Inflammatory macrophage treated with lipopolysaccharide for 1 hour (primary cell): ENCODE data around the gene TMEM218.
A peak's percentile ranks its signal among the peaks of the same experiment; 100 is the strongest.

ENCODE experiments used
- DNase-seq, 2 donors: peaks; one replicate each; pipeline ENCODE4 v3.0.0-alpha.2; 2020 to 2022

The TMEM218 gene

DNA sequence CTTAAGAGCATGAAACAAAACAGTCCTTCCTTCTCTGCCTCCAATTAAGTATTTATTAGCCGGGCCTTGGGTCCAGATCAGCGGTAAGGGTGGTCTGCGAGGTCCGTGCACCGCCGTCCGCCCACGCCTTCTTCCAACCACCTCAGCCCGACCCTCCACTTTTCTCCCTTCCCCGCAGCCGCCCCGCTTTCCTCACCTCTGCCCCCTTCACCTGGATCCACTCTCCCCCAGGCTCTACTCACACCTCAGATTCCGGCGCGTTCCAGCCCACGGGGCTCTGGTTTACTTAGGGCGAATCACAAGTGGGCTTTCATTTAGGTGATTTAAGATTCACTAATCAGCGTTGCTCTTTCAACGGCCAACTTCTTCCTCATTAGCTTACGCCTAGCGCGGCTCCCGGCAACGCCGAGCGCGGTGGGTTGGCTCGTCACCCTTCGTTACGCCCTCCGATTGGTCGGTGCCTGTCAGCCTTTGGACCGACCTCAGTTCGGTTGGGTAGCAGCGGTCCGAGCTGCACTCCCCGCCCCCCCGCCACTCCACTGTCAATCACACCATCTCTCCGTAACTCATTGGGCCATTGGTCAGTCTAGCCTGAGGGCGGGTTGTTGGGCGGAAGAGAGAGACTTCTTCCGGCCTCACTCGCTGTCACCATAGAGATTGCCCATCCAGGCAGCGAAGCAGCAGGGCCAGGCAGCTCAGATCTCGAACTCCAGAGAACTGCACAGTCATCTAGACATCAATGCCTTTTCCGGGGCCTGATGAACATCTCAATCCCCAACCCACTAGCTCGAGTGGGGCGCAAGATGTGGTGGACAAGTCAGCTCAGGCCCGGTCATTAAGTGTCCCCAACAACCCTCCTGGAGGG, at the start of gene TMEM218:
TMEM218 (minus strand) TSS at position 284 of the 865 bp plus-strand sequence. CDS start 9,385 bp downstream, outside the sequence.
- peak; percentile 99 to 100 for DNase-seq

GRCh38 chr11:125157953-125158680, 46.7 kb upstream of the TMEM218 start:
- no peak for DNase-seq

- no peak for DNase-seq
These were observed 45.8 kb upstream of the TMEM218 start for GRCh38 chr11:125157118-125157733.

GRCh38 chr11:125156346-125157117, 45.1 kb upstream of the TMEM218 start:
- DNase-seq: no peak

DNA sequence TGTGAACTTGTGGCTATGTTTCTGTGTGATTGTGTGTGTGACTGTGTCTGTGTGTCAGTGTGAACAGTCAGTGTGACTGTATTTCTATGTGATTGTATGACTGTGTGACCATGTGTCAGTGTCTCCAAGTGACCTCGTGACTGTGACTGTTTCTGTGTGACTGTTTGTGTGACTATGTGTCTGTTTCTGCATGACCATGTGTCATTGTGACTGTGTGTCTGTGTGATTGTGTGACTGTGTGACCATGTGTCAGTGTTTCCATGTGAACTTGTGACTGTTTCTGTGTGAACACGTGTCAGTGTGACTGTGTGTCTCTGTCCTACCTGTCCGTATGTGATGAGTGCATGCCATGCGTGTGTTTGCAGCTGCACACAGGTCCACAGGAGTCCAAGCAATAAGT, 44.3 kb upstream of the TMEM218 start:
- no peak for DNase-seq

- DNase-seq: no peak
These were observed 43.6 kb upstream of the TMEM218 start for GRCh38 chr11:125155100-125155444.

DNA sequence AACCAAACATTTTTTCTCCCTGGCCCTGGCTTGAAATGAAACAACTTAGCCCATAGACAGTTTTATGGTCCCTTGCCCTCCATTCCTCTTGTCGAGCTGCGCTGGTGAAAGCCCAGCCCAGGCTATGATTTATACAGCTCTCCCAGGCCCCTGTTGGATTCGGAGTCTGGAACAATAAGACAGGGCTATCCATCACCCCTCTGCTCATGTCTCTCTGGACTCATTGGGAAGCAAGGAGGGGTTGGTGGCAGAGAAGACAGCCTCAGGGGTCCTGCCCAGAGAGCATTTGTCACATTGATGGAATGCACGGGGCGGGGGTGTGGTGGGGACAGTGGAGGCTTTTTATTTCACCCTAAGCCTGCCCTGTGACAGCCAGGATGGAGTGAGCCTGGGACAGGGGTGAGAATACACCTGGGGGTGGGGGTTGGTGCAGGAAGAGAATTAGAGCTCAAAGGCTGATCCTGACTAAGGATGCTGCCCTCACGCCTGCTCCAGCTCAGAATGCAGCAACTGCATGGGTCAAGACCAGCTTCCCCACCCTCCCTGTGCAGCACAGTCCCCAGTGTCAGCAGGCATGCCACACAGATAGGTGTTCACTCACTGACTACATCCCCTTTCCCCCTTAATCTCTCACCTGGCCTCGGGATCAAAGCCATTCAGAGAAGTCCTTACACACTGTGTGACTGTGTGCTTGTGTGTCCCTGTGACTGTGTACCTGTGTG, 43.1 kb upstream of the TMEM218 start:
- no peak for DNase-seq

DNA sequence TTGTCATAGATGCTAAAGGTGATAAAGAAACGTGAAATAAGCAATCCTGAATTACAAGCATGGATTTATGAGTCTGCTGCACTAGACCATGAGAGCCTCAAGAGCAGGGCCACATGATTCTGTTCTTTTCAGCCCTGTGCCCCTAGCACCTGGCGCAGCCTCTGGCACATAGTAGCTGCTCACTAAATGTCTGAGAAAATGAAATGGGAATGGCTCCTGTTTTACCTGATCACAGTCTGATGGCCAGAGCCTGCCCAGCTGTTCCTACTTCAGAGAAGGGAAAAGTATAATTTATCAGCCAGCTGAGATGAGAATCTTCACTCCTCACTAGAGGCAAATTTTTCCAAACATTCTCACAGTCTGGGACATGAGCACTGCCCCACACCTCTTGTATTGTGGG, 42.4 kb upstream of the TMEM218 start:
- DNase-seq: no peak

GRCh38 chr11:125148743-125149142, 37.3 kb upstream of the TMEM218 start:
- DNase-seq: no peak

DNA sequence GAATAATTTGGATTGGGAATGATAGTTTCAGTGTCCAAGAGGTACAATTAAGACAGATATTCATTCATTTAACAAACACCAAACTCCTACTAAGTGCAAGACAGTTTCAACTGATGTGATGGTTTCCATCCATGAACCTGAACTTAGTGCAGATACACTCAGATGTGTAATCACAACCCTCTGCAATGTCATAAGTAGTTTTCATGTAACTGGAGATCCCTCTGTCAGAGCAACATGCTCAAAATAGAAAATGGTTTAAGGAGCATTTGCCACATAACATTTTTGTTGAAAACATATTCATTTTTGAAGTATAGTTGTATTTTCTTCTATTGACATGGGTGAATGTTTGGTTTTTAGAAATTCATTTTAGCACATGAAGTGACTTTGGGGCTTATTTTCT, 36.6 kb upstream of the TMEM218 start:
- no peak for DNase-seq

GRCh38 chr11:125147280-125147679, 35.9 kb upstream of the TMEM218 start:
- no peak for DNase-seq

DNA sequence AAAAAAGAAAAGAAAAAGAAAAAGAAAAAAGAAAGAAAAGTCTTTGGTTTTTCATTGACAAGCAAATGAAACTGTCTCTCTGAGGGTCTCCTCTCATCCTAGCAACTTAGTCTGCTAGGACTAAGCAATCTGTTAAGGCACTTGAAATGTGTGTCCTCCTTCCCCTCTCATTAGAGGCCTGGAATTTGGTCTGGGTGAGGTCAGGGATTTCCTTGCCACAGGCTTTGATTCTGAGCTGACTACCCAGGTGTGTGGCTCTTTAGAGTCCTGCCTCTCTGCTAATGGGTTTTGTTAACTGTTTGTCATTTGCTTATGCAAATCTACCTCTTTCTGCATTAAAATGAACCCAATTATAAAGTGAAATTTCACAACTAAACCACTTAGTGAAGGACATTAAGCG, 34.8 kb upstream of the TMEM218 start:
- no peak for DNase-seq

DNA sequence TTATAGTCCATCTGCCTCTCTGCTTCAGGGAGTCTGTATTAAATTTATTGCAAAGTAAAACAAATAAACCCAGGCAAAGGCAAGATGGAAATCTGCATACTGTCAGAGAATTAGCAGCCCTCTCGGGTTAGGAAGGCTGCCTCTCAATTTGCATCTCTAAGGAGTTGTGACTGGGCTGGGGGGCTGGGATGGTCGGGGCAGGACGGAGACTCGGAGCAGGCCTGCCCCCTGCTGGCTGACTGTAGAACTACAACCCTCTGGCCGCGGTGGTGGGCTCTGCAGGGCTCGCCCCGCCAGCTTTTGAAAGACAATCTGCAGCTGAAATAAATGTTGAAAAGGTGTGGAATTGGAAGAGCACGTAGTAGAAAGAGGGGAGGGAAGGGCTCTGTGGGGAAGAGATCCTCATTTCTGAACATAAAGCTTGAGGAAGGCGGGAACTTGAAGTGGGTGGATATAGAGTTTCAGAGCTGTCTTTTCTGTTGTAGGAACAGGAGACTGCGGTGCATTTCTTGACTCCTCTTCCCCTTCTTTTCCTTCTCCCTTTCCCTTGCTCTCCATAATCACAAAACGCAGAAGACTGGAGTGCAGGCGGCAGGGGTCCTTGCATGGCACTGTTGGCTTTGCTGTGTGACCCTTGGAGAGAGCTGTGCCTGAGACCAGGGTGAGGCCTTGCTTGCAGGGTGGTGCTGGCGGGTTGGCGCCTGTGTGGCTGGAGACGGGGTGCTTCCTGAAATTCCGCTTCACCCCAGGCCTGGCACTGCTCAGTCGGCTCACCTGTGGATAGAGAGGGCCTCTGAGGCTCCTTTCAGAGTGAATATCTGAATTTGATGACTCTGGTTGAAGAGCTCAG, 30.5 kb upstream of the TMEM218 start:
- peak in 1 of 2 donors; percentile 74 for DNase-seq

GRCh38 chr11:125141178-125141577, 29.8 kb upstream of the TMEM218 start:
- DNase-seq: no peak

- DNase-seq: no peak
These were observed 28.8 kb upstream of the TMEM218 start for GRCh38 chr11:125140233-125140632.

DNA sequence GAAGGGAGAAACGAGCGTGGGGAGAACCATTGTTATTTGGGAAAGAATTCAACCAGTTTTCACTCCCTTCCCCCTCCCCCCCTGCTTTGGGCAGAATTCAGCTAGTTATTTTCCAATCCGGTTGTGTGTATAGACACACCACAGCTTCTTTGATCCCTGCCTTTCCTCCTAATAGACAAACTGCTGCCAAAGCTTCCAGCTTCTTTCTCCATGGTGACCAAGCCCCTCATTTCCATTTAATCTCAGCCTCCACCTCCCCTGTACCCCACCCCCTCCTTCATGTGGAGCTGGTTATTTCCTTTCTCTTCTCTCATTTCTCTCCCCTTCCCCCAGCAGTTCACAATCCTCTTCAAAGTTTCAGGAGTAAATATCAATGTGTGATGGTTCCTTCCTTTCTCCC, 28.4 kb upstream of the TMEM218 start:
- no peak for DNase-seq

GRCh38 chr11:125138966-125139365, 27.5 kb upstream of the TMEM218 start:
- no peak for DNase-seq

- DNase-seq: no peak
These were observed 24.6 kb upstream of the TMEM218 start for GRCh38 chr11:125136001-125136400.

DNA sequence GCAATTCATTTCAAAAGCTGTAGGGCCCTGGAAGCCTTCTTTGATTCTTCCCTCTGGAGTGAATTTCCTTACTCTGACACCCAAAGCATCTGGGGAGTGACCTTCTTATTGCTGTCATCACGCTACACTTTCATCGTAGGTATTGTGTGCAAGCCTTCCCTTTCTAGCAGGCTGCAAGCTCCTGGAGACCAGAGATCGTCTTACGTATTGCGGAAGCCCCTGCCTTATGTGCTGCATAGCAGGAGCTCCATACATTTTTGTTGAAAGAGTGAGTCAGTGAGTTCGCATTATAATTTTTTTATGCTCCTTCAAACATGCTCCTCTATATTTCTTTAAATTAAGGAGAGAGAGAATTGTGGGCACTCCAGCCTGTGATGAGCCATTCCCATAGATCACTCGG, 21.2 kb upstream of the TMEM218 start:
- no peak for DNase-seq

DNA sequence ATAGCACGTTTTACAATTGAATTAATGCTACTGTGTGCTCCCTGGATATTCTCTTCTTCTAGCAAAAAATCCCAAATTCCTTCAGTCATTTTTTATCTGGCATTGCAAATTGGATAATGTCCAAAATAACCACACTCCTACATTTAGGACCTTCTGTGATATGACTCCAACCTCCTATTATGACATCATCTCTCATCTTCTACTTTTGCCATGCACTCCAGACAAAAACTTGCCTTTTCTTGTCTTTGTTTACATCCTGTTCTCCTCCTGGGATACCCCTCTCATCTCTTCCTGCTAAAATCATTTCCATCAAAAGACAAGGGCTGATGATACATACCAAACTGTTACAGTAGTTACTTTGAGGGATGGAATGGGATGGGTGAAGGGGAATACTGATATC, 20.6 kb upstream of the TMEM218 start:
- no peak for DNase-seq

DNA sequence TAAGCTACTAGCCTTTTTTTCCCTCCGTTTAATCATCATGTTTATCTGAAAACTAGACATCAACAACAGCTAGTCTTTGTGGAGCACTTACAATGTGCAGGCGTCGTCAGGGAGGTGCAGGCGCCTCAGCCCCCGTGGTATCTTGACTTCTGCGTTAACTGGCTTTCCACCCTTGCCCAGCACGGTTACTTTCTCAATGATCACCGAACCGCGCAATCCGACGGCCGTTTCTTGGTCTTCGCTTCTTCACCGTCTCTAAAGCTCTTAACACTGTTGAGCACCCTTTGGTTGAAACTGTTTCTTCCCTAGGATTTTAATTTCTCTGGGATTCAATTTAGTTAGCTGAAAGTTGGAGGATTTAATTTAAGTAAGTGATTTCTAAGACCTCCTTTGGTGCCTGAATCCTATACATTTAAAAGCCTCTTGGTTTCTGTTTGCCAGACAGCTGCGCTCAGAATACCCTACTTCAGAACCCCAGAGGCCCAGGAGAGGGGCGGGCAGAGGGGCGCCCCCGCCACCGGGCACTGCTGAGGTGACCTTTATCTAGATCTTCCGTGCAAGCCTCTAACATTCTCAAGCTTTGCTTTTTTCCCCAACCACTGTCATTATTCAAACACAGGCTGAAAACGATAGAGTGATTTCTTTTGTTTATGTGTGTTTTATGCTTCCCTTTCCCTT, 18.0 kb upstream of the TMEM218 start:
- DNase-seq: no peak
